GM21529 (cell line): ENCODE measurements around the gene CHMP4A.

Experiments used
- ATAC-seq: cut with Tn5 transposase; IDR thresholded peaks from one replicate; pipeline ENCODE4 v1.9.1; 2021; ENCODE audit not compliant: unreplicated experiment

Gene CHMP4A

DNA sequence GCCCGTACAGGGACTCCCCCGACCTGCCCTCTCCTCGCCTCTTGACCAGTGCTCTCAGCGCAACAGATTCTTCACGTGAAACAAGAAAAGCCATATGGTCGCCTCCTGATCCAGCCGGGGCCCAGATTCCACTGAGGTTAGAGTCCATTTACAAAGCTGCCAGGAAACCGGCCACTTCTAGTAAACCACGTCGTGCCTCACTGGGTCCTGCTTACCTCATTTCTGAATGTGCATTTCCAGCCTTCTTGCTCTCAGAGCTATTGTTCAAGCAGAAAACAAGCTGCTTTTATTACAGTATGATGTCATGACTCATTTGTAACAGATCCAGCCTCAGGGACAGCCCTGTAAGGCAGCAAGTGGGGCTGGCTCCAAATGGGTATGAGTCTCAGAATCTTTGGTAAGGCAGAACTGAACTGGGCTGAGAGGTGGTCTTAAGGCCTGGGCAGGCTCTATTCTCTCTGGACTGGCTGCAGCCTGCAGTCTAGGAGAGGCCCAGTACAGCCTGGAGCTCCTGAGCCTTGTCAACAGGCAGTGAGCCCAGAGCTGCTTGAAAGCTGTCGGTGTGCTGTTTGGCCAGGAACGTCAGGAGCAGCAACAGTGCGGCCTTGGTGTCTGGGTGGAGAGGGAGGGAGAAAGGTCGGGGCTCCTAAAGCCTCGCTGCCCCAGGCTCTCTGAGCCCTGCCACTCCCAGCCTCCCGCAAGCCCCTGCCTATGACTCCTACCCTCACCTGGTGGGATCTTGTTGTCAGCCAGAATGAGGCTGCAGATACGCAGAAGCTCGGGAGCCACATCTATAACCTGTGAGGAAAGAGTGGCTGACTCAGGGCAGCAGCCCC is 33.1 kb downstream of the CHMP4A start:
- no peak for ATAC-seq

DNA sequence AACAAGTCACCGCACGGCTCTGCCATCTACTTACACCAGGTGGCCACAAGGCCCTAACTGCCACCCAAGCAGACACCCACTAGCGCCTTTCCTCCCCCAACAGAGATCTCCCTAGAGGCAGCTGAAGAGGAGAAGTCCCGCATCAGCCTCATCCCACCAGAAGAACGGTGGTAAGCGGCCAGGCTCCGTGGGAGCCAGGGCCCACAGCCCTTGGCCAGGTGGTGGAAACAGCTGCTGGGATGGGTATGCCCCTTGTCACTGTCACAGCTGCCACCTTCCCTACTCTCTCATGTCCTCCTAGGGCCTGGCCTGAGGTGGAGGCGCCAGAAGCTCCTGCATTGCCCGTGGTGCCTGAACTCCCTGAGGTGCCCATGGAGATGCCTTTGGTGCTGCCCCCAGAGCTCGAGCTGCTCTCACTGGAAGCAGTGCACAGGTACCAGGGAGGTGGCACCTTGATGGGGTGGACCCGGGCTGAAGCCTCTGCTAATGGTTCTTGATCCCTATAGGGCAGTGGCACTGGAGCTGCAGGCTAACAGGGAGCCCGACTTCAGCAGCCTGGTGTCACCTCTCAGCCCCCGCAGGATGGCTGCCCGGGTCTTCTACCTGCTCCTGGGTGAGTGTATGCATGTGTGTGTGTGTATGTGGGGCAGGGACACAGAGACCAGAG is 33.9 kb downstream of the CHMP4A start:
- no peak for ATAC-seq

DNA sequence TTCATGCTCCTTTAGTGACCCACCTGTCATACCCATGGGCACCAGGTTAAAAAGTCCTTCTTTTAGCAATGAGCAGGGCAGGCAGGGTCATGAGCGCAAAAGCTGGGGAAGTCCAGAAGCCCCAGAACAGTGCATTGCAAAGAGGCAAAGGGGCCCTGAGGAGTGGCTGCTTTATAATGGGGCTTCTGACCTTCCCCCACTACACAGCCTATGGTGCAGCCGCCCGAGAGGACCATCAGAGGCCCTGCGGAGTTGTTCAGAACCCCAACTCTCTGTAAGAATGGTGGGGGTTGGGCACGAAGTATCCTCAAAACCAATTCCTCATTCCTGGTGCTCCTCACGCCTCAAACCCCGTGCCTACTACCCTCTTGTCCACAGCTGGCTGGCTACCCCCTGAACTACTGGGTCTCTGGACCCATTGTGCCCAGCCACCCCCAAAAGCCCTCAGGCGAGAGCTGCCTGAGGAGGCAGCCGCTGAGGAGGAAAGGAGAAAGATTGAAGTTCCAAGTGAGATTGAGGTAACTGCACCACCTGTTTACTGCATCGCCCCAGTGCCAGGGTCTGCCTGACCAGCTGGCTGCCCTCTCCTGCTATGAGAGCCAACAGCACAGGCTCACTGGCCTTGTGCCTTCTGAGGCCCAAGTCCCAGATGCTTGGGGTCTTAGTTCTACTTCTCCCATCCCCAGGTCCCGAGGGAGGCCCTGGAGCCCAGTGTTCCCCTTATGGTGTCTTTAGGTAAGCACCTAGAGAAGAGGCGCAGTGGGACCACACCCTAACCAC is 34.7 kb downstream of the CHMP4A start:
- ATAC-seq = no peak

DNA sequence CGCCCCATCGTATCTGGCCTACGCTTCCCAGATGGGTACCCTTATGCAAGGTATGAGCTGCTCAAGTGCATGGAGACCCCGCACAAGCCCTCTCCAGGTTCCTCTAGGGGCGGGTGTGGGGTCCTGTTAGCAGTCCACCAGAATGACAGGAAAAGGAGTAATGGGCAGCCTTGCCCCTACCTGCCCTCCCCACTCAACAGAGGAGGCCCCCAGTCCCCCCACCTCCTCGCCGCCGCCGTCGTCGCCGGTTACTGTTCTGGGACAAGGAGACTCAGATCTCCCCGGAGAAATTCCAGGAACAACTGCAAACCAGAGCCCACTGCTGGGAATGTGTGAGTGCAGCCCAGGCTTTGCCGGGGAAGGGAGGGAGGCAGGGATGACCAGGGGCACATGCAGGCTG is 35.4 kb downstream of the CHMP4A start:
- no peak for ATAC-seq

DNA sequence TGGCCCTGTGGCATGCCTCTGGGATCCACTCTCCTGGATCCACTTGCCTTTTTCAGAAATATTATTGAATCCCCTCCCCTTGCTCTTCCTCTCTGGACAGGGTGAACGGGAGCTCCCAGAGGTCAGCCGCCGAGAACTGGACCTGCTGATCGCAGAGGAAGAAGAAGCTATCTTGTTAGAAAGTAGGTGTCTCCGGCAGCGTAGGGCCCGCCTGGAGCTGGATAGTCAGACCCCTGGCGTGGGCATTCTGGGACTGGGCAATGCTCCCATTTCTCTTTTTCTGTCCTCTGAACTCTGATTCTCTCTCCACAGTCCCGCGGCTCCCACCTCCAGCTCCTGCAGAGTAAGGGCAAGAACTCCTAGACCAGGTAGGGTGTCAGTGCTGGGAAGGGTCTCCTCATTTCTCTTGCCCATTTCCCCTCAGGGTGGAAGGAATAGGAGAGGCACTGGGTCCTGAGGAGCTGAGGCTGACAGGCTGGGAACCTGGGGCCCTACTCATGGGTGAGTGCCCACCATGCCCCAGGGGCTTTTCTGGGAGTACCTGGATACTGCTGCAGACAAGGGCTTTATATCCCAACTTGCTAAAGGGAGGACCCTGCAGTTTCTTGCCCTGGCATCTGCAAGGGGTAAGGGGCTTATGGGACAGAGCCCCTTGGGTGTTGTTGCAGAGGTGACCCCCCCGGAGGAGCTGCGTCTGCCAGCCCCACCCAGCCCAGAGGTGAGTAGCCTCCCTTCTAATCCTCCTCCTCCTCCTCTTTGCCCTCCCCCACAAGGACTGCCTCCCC is 36.1 kb downstream of the CHMP4A start:
- ATAC-seq = no peak

DNA sequence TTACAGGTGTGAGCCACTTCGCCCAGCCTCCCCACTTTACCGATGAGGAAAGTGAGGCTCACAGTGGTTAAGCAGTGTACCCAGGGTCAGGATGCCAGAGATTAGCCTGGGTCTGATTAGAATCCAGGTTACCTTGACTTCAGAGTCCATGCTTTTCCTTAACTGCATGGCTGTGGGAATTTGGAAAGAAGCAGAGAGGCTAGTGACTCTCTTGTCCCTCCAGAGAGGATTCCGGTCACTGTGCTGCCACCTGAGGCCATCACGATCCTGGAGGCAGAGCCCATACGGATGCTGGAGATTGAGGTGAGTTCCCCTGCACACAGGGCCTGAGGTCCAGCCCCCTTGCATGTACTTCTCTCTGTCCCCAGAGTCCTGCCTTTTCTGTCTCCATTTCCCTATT is 36.7 kb downstream of the CHMP4A start:
- ATAC-seq = no peak

DNA sequence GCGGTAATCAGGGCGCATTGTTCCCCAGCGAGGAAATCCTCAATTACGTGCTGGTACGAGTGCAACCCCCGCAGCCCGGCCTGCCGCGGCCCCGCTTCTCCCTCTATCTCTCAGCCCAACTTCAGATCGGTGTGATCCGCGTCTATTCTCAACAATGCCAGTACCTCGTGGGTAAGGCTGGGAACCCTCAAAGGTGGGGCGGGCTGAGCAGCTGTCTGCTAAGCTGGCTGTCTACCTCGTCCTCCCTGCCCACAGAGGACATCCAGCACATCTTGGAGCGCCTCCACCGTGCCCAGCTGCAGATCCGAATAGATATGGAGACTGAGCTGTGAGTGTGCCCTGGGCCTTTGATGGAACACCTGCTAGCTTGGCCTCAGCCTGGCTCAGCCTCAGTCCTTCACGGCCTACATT is 40.4 kb downstream of the CHMP4A start:
- ATAC-seq = no peak

DNA sequence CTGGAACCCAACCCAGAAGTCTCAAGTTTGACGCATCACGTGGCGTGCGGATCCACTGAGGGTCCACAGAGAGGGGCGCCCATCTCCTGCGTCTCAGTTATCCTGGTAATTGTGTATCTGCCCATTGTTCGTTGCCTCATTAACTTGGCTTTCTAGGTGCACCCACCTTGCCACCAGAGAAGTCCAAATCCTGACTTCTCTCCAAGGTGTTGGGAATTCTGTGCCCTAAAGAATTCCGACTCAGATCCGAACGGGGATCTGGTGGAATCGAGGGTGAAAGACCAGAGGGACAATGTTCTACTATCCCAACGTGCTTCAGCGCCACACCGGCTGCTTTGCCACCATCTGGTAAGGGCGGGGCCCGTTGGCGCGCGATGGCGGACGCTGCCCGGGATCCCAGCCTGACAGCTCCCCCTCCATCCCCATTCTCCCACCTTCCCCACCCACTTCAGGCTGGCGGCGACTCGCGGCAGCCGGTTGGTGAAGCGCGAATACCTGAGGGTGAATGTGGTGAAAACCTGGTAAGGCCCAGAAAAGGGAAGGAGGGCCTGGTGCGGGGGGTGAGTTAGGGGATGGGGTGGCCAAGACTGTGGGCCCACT is 40.9 kb downstream of the CHMP4A start:
- ATAC-seq = no peak

DNA sequence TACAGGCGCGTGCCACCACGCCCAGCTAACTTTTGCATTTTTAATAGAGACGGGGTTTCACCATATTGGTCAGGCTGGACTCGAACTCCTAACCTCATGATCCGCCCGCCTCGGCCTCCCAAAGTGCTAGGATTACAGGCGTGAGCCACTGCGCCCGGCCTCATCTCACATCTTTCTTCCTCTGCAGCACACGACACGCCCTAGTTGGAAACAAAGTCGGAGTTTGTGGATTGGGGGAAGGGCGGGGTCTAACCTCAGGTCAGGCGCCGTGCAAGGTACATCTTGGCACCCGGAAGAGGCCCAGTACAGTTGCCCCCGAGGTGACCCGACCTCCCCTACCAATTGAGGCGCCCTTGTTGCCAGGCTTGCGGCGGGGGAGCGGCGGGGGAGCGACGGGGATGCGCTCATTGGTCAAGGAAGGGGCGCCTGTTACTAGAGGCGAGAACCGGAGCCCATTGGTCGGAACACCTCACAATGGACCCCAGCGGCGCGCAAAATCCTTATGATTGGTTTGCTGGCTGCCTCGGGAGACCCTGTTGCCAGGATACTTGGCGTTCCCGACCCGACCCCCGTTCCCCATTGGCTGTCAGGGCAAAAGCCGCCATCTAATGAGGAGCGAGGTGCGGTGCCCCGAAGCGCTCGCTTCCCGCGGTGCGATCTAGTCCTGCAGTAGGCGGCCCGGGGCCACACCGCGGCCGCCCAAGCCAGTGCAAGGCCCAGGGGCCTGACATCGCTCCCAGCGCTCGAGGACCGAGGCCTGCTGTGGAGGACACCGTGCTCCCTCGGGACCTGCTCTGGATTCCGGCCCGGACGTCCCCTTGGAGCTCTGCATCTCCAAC is 41.6 kb downstream of the CHMP4A start, which contains the start of gene REC8:
TSS of gene REC8 (plus strand) at position 659 of the 839 bp plus-strand sequence. CDS start 473 bp downstream, outside the sequence.
- peak; percentile 86 for ATAC-seq

DNA sequence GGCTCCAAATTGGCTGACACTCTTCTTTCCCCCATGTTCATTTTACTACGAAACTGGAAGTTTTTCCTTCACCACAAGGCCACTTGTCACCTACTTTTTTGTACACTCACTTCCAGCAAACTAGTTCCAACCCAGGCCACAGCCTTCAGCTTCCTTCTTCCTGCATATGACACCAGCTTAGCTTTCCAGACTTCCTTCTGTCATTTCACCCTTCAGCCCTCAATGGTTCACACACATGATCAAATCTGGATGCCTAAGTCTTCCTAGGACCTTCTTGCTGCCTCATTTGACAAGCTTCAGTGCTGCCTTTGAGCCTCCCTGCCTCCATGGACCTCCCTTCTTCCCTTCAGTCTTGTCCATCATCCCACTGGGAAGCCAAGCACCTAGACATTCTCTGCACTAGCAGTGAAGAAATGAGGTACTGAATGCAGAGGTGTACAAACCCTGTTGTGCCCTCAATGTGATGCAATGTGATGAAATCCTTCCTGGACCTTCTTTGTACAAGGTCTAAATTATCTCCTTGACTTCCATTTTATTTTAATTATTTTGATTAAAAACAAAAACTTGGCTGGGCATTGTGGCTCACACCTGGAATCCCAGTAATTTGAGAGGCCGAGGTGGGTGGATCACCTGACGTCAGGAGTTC is 45.7 kb downstream of the CHMP4A start:
- no peak for ATAC-seq

DNA sequence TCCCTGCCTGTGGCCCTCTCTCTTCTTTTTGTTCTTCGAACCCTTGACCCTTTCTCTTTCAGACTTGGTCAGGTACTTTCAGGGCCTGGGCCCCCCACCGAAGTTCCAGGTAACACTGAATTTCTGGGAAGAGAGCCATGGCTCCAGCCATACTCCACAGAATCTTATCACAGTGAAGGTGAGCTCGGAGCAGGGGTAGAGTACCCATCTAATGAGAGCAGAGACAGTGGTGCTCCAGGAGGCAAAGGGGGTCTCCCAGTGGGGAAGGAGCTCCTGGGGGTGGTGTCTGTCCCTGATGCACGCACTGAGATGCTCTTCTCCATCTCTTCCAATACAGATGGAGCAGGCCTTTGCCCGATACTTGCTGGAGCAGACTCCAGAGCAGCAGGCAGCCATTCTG is 47.5 kb downstream of the CHMP4A start:
- ATAC-seq = no peak

DNA sequence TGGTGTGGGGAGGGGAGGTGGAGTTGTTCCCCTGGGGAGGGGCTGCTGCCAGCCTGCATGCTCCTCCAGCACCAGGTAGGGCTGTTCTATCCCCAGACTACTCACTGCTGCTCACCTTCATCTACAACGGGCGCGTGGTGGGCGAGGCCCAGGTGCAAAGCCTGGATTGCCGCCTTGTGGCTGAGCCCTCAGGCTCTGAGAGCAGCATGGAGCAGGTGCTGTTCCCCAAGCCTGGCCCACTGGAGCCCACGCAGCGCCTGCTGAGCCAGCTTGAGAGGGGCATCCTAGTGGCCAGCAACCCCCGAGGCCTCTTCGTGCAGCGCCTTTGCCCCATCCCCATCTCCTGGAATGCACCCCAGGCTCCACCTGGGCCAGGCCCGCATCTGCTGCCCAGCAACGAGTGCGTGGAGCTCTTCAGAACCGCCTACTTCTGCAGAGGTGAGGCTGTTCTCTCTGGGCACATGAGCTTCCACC is 48.7 kb downstream of the CHMP4A start:
- ATAC-seq = no peak

DNA sequence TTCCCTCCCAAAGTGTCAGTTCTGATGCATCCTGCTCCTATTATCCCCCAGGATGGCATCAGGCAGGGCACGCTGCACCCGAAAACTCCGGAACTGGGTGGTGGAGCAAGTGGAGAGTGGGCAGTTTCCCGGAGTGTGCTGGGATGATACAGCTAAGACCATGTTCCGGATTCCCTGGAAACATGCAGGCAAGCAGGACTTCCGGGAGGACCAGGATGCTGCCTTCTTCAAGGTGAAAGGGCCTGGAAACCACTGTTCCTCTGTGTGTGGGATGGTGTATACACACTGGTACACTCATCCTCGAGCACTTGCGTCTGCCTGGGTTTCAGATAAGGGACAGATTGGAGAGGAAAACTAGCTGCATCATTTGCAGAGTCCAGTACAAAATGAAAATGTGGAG is 51.2 kb downstream of the CHMP4A start:
- no peak for ATAC-seq

DNA sequence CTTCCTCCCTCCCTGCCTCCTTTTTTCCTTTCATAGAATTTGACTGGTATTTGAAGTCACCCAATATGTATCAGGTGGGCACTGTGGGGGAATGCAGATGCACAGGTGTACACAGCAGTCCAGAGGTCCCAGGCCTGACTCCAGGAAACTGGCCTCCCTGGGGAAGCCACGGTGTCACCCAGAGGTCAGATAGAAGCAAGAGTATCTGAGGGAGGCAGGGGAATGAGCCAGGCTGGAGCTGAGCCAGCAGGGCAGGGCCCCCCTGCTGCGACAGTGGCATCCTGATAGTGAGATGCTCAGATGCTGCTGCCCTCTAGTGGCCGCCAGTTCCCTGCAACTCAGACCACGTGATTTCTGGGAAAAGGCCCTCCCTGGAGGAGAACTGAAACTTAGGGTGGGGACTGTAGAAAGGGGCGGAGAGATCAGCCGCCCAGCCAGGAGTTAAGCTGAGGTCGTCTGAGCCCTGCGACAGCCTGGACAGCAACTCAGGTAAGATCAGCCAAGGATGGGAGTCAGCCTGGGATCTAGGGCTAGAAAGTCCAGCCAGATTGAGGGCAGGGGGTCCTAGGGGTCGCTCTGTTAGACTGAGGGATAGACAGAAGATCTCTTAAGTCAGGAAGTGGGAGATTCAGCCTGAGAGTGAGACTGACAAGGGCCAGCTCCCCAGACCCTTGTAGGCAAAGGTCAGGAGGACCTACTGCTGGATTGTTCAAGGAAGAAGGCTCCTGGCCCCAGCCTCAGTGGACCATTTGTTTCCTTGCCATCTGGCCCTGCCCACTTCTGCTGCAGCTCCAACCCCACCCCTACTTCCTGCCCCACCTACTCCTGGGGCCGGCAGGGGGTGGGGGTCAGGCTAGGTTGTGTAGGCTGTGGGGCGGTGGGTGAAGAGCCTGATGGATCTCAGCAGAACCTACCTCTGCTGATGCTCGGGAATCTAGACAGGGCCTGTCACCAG is 52.2 kb downstream of the CHMP4A start, which contains the start of gene IRF9:
TSS of gene IRF9 (plus strand) at position 416 of the 955 bp plus-strand sequence. CDS start 880 bp downstream, outside the sequence.
- ATAC-seq = peak; percentile 83

DNA sequence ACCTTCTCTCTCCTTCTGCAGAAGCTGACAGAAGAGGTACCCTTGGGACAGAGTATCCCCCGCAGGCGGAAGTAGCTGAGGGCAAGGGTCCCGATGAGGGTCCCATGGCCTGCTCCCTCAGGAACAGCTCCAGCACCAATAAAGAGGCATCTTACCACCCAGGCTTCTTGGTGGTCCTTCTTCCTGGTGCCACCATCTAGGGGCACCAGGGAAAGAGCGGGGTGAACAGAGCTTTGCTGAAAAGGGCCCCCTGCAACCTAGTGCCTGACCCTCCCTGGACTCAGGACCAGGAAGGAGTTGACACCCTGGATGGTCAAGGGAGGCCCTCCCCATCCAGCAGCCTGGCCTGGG is 52.8 kb downstream of the CHMP4A start:
- ATAC-seq = no peak

DNA sequence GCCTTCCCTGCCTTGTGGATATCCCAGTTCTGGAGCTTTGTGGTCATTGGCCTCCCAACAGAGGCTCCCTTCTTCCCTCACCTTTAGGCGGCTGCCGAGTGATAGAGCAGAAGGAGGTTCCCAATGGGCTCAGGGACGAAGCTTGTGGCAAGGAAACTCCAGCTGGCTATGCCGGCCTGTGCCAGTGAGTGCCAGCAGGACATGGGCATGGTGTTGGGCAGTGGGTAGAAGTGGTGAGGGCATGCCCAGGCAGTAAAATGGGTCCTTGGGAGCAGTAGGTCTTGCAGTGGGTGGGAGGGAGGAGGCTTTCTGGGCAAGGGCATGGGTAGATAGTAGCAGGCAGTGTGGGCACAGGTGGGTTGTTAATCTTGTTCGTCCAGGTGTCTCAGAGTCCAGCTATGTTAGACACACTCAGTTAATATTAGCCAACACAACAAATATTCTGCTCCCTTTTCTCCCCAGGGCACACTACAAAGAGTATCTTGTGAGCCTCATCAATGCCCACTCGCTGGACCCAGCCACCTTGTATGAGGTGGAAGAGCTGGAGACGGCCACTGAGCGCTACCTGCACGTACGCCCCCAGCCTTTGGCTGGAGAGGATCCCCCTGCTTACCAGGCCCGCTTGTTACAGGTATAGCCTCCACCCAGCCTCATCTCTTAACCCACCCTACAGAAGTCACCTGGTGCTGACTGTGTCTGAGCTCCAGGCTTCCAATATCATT is 53.4 kb downstream of the CHMP4A start:
- ATAC-seq = no peak
